Ishikawa (cell line): ENCODE measurements around the gene FAAP20.

Experiments
- CEBPB ChIP-seq: IDR thresholded peaks from 2 replicates; pipeline ENCODE4 v1.6.1; 2012
- CREB1 ChIP-seq: IDR thresholded peaks from 2 replicates; pipeline ENCODE4 v1.6.1; 2012; ENCODE audit warnings: low read depth
- EGR1 ChIP-seq: IDR thresholded peaks from 2 replicates; pipeline ENCODE4 v1.6.1; 2012
- EP300 ChIP-seq: IDR thresholded peaks from 2 replicates; pipeline ENCODE4 v1.6.1; 2012; ENCODE audit warnings: borderline replicate concordance
- MAX ChIP-seq: IDR thresholded peaks from 2 replicates; pipeline ENCODE4 v1.6.1; 2012
- NFIC ChIP-seq: IDR thresholded peaks from 2 replicates; pipeline ENCODE4 v1.6.1; 2012
- RAD21 ChIP-seq: IDR thresholded peaks from 2 replicates; pipeline ENCODE4 v1.6.1; 2012; ENCODE audit warnings: low read depth
- REST ChIP-seq: IDR thresholded peaks from 2 replicates; pipeline ENCODE4 v1.6.1; 2012; ENCODE audit warnings: low read depth, mild to moderate bottlenecking
- TAF1 ChIP-seq: IDR thresholded peaks from 2 replicates; pipeline ENCODE4 v1.6.1; 2012; ENCODE audit warnings: low read depth, mild to moderate bottlenecking
- TCF12 ChIP-seq: IDR thresholded peaks from 2 replicates; pipeline ENCODE4 v1.6.1; 2012; ENCODE audit warnings: low read depth
- USF1 ChIP-seq: IDR thresholded peaks from 2 replicates; pipeline ENCODE4 v1.6.1; 2012
- YY1 ChIP-seq: IDR thresholded peaks from 2 replicates; pipeline ENCODE4 v1.6.1; 2012; ENCODE audit warnings: low read depth
- ZBTB7A ChIP-seq: IDR thresholded peaks from 2 replicates; pipeline ENCODE4 v1.6.1; 2012; ENCODE audit warnings: low read depth

GRCh38 chr1:2215909-2216766 lies 21.6 kb upstream of the FAAP20 start:
- no peak for TF ChIP-seq REST
- TF ChIP-seq TAF1, result no peak
- no peak for TF ChIP-seq CREB1
- no peak for TF ChIP-seq TCF12
- no peak for TF ChIP-seq EP300
- TF ChIP-seq YY1, result no peak
- TF ChIP-seq ZBTB7A, result no peak
- TF ChIP-seq RAD21, result no peak
- no peak for TF ChIP-seq MAX
- TF ChIP-seq CEBPB, result no peak
- TF ChIP-seq USF1, result no peak
- TF ChIP-seq EGR1, result no peak
- TF ChIP-seq NFIC, result no peak
